Left renal pelvis (tissue), 4 donors: ENCODE results near the gene EIF2B4. TPM values are rescaled to one million over a fixed set of nuclear protein-coding genes. Genes with fewer than 3 reads are reported as not detected.
"Not testable (repeated sequence)": the region's sequence is repeated elsewhere in the genome, so short reads cannot be mapped to it uniquely, and the experiment has no call there.

ENCODE experiments used
- DNase-seq, 4 donors: peaks; one replicate each; pipeline ENCODE4 v3.0.0-alpha.2; 2013; ENCODE audit warnings: low read depth in 4 of 4, low spot score in 3 of 4
- polyA plus RNA-seq, 4 donors: library from polyadenylated mRNA; unstranded; fragments of 120-200 nt; gene quantifications; one replicate each; pipeline ENCODE4 v1.2.1, GENCODE V29; 2013; ENCODE audit not compliant: insufficient read length in 4 of 4

The EIF2B4 gene
- polyA plus RNA-seq, 4 donors: 37.5 to 59.3 (median 48.2) TPM

DNA sequence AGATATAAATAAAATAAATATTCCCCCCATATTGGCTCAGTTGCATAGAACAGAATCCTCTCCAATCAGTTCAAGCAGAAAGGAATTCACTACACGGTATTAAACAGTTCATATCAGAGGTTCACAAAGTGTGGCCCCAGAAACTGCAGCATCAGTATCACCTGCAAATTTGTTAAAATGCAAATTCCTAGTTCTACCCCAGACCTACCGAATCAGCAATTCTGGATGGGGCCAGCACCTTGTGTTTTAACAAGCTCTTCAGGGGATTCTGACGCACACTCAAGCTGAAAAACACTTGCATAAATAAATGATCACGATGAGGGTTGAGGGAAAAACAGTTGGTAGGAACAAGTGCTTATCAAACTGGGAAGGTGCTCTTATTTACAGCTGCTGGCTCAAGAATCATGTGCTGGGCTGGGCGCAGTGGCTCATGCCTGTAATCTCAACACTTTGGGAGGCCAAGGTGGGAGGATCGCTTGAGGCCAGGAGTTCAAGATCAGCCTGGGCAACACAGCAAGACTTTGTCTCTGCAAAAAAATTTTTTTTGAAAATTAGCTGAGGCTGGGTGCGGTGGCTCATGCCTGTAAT, 19.9 kb downstream of the EIF2B4 start:
- DNase-seq: no peak

DNA sequence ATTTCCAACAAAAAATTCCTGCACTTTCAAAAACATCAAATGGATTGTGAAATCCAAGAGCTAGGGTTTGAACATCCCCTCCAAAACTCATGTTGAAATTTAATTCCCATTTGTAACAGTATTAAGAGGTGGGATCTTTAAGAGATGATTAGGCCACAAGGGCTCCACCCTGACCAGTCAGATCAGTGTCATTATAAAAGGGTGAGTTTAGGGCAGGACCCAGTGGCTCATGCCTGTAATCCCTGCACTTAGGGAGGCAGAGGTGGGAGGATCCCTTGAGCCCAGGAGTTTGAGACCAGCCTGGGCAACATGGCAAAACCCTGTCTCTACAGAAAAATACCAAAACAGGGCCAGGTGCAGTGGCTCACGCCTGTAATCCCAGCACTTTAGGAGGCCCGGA, 22.5 kb downstream of the EIF2B4 start:
- no peak for DNase-seq

DNA sequence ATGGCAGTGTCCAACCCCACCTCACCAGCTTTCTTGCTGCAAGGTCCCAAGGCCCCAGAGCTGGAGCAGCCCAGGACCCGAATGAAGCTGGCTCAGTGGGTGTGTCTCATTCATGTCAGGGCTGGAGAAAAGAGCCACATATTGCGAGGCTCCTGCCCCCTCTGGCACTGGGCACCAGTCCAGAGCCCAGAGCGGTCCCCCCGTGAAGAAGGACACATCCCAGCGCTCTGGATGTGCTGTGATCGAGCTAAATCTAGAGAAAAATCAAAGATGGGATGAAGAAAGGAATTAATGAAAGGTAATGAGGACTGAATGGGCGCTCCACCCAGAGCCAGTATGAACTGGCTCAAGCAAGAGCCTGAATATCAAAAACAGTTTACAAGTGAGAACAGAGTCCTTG, 34.0 kb downstream of the EIF2B4 start:
- no peak for DNase-seq

DNA sequence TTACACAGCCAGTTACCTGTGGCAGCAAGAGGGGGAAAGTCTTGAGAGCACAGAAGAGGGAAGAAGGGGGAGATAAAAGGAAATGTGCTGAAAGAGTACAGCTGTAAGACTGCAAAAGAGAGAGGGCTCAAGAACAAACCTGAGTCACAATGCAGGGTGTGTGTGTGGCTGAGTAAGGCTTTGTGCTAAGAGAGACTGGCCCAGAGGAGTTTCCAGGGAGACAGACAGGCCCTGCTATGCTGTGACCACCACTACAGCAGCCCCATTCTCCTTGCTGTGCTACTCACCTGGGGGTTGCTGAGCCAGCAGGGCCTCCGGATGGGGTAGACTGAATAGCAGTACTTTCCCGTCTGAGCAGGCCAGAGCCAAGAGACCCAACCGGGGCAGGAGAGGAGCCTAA, 34.8 kb downstream of the EIF2B4 start:
- no peak for DNase-seq

DNA sequence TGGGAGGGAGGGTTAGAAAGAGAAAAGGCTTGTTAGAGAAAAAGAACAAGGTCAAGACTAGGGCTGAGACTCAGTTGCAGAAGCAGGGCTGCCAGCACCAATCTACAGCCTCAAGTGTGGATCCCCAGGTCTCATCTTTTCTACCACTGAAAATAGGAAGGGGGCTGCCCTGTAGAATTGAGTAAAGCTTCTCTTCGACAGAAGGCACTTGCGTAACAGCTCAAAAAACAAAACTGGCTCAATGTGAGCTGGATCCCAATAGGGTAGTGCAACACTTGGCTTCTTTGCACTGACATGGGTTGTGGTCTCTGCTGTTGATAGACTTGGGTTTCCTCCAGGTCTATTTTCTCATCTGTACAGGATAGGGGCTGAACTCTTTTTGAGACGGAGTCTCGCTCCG, 45.4 kb downstream of the EIF2B4 start:
- no peak for DNase-seq

DNA sequence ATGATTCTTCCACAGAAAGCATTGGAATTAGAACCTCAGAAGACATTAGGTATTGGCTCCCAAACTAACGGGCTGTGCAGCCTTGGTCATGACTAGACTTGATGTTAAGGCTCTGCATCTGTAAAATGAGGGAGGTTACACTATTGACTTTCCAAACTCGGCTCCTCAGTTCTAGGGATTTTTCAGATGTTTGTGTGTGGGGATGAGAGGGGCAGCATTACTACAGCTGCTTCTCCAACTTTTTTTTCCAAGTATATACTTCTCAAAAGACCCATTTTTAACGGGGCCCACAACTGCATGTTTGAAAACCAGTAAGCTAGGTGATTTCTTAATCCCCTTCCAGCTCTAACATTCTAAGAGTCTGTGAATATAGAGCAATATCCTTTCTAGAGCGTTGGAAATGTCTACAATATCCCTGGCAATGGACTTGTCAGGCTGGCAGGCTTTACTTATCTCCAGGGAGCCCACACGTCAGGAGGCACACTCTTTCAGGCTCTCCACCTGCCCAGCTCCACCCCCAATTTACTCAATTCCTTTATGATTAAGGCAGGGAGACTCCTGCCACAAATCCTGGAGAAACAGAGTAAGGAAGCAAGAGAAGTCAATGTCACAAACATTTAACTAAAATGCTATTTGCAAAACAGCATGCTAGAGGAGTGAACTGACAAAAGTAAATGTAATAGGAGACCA, 46.4 kb downstream of the EIF2B4 start:
- DNase-seq: no peak

DNA sequence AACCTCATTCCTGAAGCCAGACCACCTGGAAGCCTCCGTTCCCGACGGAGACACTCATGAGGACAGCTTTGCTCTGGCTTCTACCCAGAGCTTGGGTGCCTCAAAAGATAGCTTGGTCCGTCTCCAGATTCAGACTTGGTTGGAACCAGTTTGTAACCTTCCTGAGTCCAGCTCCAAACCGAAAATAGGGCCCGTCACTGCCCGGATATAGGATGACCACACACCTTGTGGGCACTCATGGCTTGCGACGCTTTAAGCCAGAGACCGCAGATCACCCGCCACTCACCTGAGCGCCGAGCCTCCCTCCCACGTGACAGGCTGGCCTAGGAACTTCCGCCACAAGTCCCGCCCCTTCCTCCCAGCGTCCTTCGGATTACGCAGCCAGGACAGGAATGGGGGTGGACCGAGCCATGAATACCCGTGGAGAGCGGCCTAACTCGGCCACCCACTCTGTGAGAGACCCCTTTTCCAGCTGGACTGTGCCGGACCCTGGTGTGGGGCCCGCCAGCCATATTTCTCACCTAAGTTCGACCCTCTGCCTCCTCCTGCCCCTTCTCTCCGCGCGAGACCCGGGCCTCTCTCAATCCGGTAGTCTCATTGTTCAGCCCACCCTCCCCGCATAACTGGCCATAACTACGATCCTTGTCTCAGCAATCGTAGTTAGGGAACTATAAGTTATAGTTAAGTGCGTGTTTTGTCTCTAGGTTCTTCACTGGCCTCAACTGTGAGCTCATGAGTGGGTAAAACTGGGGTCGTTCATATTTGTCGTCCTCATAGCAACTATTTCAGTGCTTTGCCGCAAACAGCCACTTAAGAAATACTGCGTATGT, 47.2 kb downstream of the EIF2B4 start, which contains the start of gene MPV17:
TSS of gene MPV17 (minus strand) at position 332 of the 830 bp plus-strand sequence. CDS start 580 bp downstream, outside the sequence.
- DNase-seq: peak; percentile 75 to 89 (median 82)

DNA sequence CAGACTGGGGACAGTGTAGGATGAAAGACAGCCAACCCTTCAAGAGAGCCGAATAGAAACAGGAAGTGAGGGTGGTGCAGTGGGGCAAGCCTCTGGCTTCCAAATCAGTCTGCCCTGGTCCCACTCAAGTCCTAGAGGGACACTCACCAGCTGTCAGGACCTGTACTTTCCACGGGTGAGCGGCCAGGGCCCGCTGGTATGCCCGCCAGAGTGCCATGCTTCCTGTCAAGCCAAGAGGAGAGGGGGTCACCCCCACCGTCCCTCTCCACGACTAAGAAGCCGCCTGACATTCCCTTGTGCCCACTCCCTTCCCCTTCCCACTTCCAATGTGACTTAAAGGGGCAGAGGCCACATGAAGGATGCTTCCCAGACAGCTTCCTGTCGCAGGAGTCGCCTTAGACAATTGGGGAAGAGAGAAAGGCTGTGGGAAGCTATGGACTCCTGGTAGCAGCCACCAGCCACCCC, 47.8 kb downstream of the EIF2B4 start:
- DNase-seq: no peak

DNA sequence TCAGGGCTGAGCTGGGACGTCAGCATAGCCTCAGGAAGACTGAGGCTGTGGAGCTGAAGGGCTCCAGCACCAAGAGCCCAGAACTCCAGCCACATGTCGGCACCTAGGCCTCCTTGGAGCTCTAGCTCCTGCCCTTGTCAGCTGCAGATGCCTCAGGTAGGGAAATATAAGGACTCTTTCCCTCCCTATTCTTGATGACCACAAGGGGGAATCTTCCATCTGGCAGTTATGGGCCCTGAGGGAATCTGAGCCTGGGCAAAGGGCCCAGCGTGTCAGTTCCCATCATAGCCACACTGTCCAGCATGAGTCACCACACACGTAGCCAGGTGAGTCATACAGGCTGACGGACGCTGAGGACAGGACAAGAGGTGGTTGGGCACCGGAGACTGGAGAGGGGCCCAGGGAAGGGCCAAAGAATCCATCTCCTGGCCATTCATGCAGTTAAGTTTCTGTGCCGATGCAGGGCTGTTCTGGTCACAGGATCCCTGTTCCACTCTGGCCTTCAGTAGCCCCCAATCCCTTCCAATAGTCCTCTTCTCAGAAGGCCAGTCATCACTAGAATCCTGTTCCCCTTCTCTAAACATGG, 49.1 kb downstream of the EIF2B4 start:
- no peak for DNase-seq

DNA sequence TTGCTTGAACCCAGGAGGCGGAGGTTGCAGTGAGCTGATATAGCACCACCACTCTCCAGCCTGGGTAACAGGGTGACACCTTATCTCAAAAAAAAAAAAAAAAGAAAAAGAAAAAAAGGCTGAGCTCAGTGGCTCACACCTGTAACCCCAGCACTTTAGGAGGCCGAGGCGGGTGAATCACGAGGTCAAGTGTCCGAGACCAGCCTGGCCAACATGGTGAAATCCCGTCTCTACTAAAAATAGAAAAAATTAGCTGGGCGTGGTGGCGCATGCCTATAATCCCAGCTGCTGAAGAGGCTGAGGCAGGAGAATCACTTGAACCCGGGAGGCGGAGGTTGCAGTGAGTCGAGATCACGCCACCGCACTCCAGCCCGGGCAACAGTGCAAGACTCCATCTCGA, 50.3 kb downstream of the EIF2B4 start:
- not testable (repeated sequence) for DNase-seq

DNA sequence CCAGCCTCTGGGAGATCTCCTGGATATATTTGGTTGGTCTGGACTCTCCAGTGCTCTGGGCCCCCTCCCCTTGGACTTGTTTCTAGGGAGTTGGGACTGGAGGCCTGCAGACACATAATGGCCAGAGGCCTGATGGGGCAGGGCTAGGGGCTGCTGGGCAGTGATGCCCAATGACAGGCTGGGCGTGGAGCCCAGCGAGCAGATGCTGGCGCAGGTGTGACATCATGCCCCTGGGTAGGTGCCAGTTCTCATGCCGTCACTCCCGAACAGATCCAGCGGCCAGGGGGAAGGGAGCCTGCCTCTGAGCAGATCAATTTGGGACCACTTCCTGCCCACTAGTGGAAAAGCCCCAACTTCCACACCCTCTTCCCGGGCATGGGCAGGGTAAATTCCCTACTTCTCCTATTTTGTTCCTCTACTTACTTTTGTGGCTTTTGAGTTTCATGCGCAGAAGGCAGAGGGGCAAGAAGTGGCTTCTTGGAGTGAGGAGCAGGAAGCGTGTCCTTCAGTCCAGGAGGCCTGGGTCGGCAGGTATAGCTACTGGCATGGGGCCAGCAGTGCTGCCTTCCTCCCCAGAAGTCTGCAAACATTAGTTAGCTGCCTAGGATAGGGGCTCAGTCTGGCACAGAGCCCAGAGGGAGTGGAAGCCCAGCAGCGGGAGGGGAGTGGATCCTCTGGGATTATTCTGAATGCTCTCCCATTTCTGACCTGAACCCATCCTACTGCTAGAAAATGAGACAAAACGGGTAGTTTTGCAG, 53.3 kb downstream of the EIF2B4 start:
- DNase-seq: no peak

DNA sequence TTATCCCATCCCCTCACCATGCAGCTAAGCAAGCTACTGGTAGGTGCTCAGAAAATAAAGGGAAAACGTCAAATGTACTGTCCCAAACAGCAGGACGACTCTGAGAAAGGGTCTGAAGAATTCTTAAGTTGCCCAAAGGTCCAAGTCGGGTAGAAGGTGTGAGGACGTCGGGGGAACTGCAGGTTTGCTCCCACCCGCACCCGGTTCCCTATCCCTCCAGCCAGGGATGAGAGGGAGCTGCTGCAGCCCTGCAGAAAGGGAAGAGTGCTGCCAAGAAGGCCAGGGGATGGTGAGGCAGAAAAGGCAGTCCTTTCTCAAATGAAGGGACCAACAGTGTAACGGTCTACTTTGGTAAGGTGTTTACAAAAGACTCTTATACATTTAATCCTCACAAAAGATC, 55.0 kb downstream of the EIF2B4 start:
- no peak for DNase-seq

DNA sequence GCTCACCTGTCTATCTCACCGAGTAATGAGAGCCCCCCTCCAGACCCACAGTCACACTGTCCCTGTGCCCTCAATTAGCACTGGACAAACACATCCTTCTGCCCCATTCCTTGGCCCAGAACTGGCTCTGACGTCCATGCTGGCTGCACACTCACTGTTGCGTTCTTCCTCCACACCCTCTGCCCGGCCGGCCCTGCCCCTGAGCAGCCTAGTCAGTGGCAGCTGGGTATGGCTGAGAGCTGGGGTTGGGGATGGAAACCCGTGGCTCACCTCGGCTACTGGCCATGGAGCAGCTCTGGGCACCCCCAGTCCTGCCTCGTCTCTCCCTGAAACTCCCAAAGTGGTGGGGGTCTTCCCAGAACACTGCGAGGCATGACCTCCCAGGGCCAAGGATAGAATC, 55.4 kb downstream of the EIF2B4 start:
- no peak for DNase-seq

Other genes starting within 250 kb of the EIF2B4 start
- 1 to 10 TPM in 2 of 4 donors, under 1 TPM in 2; 0.46 to 1.5 (median 0.95) TPM for gene ABHD1, start 246.5 kb downstream of the EIF2B4 start, polyA plus RNA-seq
- 10 to 100 TPM; 44.2 to 58.7 (median 47.3) TPM for gene PREB, start 235.7 kb downstream of the EIF2B4 start, polyA plus RNA-seq
- gene PRR30, start 230.9 kb downstream of the EIF2B4 start, polyA plus RNA-seq: not detected
- 1 to 10 TPM in 1 of 4 donors, under 1 TPM in 3; 0.59 to 3.2 (median 0.75) TPM for gene TCF23, start 221.3 kb downstream of the EIF2B4 start, polyA plus RNA-seq
- gene ATRAID, start 158.3 kb downstream of the EIF2B4 start, polyA plus RNA-seq: 100 to 1,000 TPM; 142 to 162 (median 153) TPM
- 10 to 100 TPM; 19.9 to 48.4 (median 35.2) TPM for gene SLC5A6, start 158.1 kb downstream of the EIF2B4 start, polyA plus RNA-seq
- 10 to 100 TPM; 33.7 to 61.4 (median 43.1) TPM for gene CAD, start 153.0 kb downstream of the EIF2B4 start, polyA plus RNA-seq
- 1 to 10 TPM in 3 of 4 donors, under 1 TPM in 1; 0.98 to 8.7 (median 5.3) TPM for gene SLC30A3, start 107.3 kb downstream of the EIF2B4 start, polyA plus RNA-seq
- gene DNAJC5G, start 94.9 kb downstream of the EIF2B4 start, polyA plus RNA-seq: 1 to 10 TPM in 1 of 4 donors, under 1 TPM in 3; 0.18 to 1.7 (median 0.46) TPM
- gene TRIM54, start 87.9 kb downstream of the EIF2B4 start, polyA plus RNA-seq: 1 to 10 TPM in 3 of 4 donors, under 1 TPM in 1; 0.07 to 6.4 (median 3.9) TPM
- gene UCN, start 61.9 kb downstream of the EIF2B4 start, polyA plus RNA-seq: 1 to 10 TPM in 2 of 4 donors, under 1 TPM in 2; 0.53 to 1.3 (median 0.88) TPM
- gene MPV17, start 47.2 kb downstream of the EIF2B4 start, polyA plus RNA-seq: 10 to 100 TPM; 72.0 to 89.4 (median 81.4) TPM
- gene GTF3C2, start 13.6 kb downstream of the EIF2B4 start, polyA plus RNA-seq: 10 to 100 TPM; 50.5 to 77.6 (median 70.3) TPM
- gene SNX17, start 278 bp upstream of the EIF2B4 start, polyA plus RNA-seq: 100 to 1,000 TPM in 3 of 4 donors, 10 to 100 TPM in 1; 92.7 to 112 (median 102) TPM
- gene ZNF513, start 10.4 kb upstream of the EIF2B4 start, polyA plus RNA-seq: 10 to 100 TPM; 13.3 to 22.4 (median 15.2) TPM
- 10 to 100 TPM; 68.7 to 96.4 (median 94.3) TPM for gene PPM1G, start 39.3 kb upstream of the EIF2B4 start, polyA plus RNA-seq
- gene NRBP1, start 58.3 kb upstream of the EIF2B4 start, polyA plus RNA-seq: 100 to 1,000 TPM; 123 to 164 (median 134) TPM
- gene KRTCAP3, start 72.0 kb upstream of the EIF2B4 start, polyA plus RNA-seq: 1 to 10 TPM; 2.7 to 8.3 (median 6.5) TPM
- 10 to 100 TPM; 32.9 to 61.0 (median 45.3) TPM for gene IFT172, start 119.4 kb upstream of the EIF2B4 start, polyA plus RNA-seq
- 10 to 100 TPM in 1 of 4 donors, 1 to 10 TPM in 3; 7.0 to 11.5 (median 8.1) TPM for gene FNDC4, start 124.9 kb upstream of the EIF2B4 start, polyA plus RNA-seq
- under 1 TPM in 3 of 4 donors, not detected in 1; 0.14 to 0.18 (median 0.16) TPM for gene GCKR, start 126.5 kb upstream of the EIF2B4 start, polyA plus RNA-seq
- gene ZNF512, start 212.7 kb upstream of the EIF2B4 start, polyA plus RNA-seq: 10 to 100 TPM; 63.2 to 85.5 (median 76.7) TPM